T47D (cell line): ENCODE results near the gene GALNT9.

ENCODE experiments used
- DNase-seq, 2 experiments: peaks; one replicate each; pipeline versions ENCODE4 v3.0.0 to v3.0.0-alpha.2; 2011 to 2012; ENCODE audit warnings: low read depth in 1 of 2, low spot score in 1 of 2
- JUND ChIP-seq: IDR thresholded peaks from 2 replicates; pipeline ENCODE4 v1.6.1; 2012; ENCODE audit warnings: low read depth
- in situ Hi-C: cut with HindIII; loops from 2 replicates; pipeline ENCODE4 v1.10.0; 2016; ENCODE audit warnings: low sequenced_read_pairs, low pct_unique_long_range_greater_than_20kb

Gene GALNT9

GRCh38 chr12:132345126-132345525 lies 15.7 kb upstream of the GALNT9 start:
- in situ Hi-C loops, result no loop called here
- DNase-seq, result no peak
- TF ChIP-seq JUND, result no peak

GRCh38 chr12:132344601-132345000 lies 15.2 kb upstream of the GALNT9 start:
- DNase-seq, result no peak
- in situ Hi-C loops, result no loop called here
- no peak for TF ChIP-seq JUND

GRCh38 chr12:132344181-132344580 lies 14.8 kb upstream of the GALNT9 start:
- TF ChIP-seq JUND, result no peak
- in situ Hi-C loops, result no loop called here
- no peak for DNase-seq

- no peak for TF ChIP-seq JUND
- in situ Hi-C loops, result no loop called here
- DNase-seq, result no peak
Observed at GRCh38 chr12:132343294-132344004, 14.1 kb upstream of the GALNT9 start.

- DNase-seq, result peak in 1 of 2 experiments; percentile 38
Observed at GRCh38 chr12:132342251-132343227, 13.2 kb upstream of the GALNT9 start.

GRCh38 chr12:132341318-132342050 lies 12.1 kb upstream of the GALNT9 start:
- in situ Hi-C loops, result no loop called here
- no peak for TF ChIP-seq JUND

More at GRCh38 chr12:132342251-132343227, 13.2 kb upstream of the GALNT9 start:
- TF ChIP-seq JUND, result no peak
- in situ Hi-C loops, result no loop called here

GRCh38 chr12:132340266-132341035 lies 11.1 kb upstream of the GALNT9 start:
- DNase-seq, result no peak
- TF ChIP-seq JUND, result no peak
- in situ Hi-C loops, result no loop called here

More at GRCh38 chr12:132341318-132342050, 12.1 kb upstream of the GALNT9 start:
- DNase-seq, result no peak

- in situ Hi-C loops, result no loop called here
- TF ChIP-seq JUND, result no peak
- DNase-seq, result no peak
Observed at GRCh38 chr12:132339856-132340255, 10.5 kb upstream of the GALNT9 start.

GRCh38 chr12:132338781-132339180 lies 9.4 kb upstream of the GALNT9 start:
- in situ Hi-C loops, result no loop called here
- no peak for TF ChIP-seq JUND
- no peak for DNase-seq

GRCh38 chr12:132338311-132338710 lies 8.9 kb upstream of the GALNT9 start:
- no peak for TF ChIP-seq JUND
- DNase-seq, result no peak
- in situ Hi-C loops, result no loop called here

GRCh38 chr12:132337557-132337956 lies 8.2 kb upstream of the GALNT9 start:
- no peak for TF ChIP-seq JUND
- in situ Hi-C loops, result no loop called here
- DNase-seq, result no peak
